ENCODE data around the gene EPS15. TPM values are rescaled to one million over a fixed set of nuclear protein-coding genes. Genes with fewer than 3 reads are reported as not detected.

EPS15 gene
- total and polyA plus RNA-seq, 2 of the 13 experiments (the other 11 are each of a cell fraction or from before 2014, with no cell fraction given): 14.3 to 19.3 TPM

GRCh38 chr1:51512120-51512519, 6.9 kb downstream of the EPS15 start:
- FAIRE-seq (no peak), DNase-seq (ENCODE audit: low spot score) (no peak), ATAC-seq (no peak)
- no peak overlapping the region for H3K27ac ChIP-seq (ENCODE audit: extremely low read length, insufficient read depth, low read length)
- no peak overlapping the region for H2AFZ ChIP-seq (ENCODE audit: low read length)
- H3K4me3 ChIP-seq (replicated peaks in 1 of 3; ENCODE audit: insufficient read depth in 1 of 3, low read depth in 2 of 3, low read length in 3 of 3): no peak overlapping the region
- peaks cover 8% of the 10 kb centered on the region for H4K20me1 ChIP-seq (ENCODE audit: insufficient read depth, low read length)
- no peak overlapping the region for H3K4me2 ChIP-seq (ENCODE audit: low read depth, low read length)
- no peaks in the 10 kb centered on the region for H3K27me3 ChIP-seq (ENCODE audit: control insufficient read depth in 1 of 2, insufficient read depth in 2 of 2, low read length in 2 of 2)
- TF ChIP-seq ZNF460 (CRISPR knock-in tag; IDR thresholded peaks at IDR 0.05; ENCODE audit: borderline replicate concordance): no peak
- H3K79me2 ChIP-seq (ENCODE audit: insufficient read depth, low read length): peaks cover 94% of the 10 kb centered on the region
- ChIA-PET POLR2A (no interaction called here), CTCF (ENCODE audit: low intra/inter-chr PET ratio, low total read pairs) (no interaction called here)
- BruUV-seq (replicated peaks): no TSS peak
- in situ Hi-C loops (cut with HindIII; ENCODE audit: extremely low pct_ligation_motif_present, low pct_unique_long_range_greater_than_20kb) (no loop called here), intact Hi-C loops (cut with micrococcal nuclease; ENCODE audit: unreplicated experiment) (no loop called here)
- H3K9ac ChIP-seq (ENCODE audit: insufficient read depth, low read depth, low read length): no peak overlapping the region
- no peaks in the 10 kb centered on the region for H3K9me3 ChIP-seq (ENCODE audit: low read length)
- peaks cover 51% of the 10 kb centered on the region for H3K4me1 ChIP-seq (ENCODE audit: insufficient read depth, low read length)
- no peaks in the 10 kb centered on the region for H3K36me3 ChIP-seq (replicated peaks in 1 of 2; ENCODE audit: control insufficient read depth in 1 of 2, insufficient read depth in 2 of 2, low read length in 2 of 2)

DNA sequence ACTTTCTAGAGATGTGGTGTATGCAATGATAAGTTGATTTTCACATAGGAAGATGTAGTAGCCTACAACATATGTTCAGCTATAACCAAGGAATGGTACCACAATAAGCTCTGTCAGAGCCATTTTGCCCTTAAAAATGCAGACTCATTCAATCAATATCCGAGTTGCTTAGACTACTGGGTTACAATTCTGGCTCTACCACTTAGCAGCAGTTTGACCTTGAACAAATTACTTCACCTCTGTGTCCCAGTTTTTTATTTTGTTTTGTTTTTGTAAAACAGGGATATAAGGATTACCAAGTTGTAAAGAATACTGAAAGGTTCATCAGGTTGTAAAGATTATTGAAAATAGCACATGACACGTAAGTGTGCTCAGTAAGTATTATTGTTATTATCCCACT, 9.3 kb downstream of the EPS15 start:
- no peaks in the 10 kb centered on the region for H3K36me3 ChIP-seq (replicated peaks in 1 of 2; ENCODE audit: control insufficient read depth in 1 of 2, insufficient read depth in 2 of 2, low read length in 2 of 2)
- no peak overlapping the region for H2AFZ ChIP-seq (ENCODE audit: low read length)
- H3K4me1 ChIP-seq (ENCODE audit: insufficient read depth, low read length): peaks cover 34% of the 10 kb centered on the region
- ChIA-PET CTCF (ENCODE audit: low intra/inter-chr PET ratio, low total read pairs) (no interaction called here), POLR2A (interaction anchor here (0.7 to 0.9 kb wide), 2 partner anchors 8 to 9 kb away, joined by 3 to 5 read pairs; partner anchors contain the start of gene EPS15)
- H3K27me3 ChIP-seq (ENCODE audit: control insufficient read depth in 1 of 2, insufficient read depth in 2 of 2, low read length in 2 of 2): no peaks in the 10 kb centered on the region
- in situ Hi-C loops (cut with HindIII; ENCODE audit: extremely low pct_ligation_motif_present, low pct_unique_long_range_greater_than_20kb) (no loop called here), intact Hi-C loops (cut with micrococcal nuclease; ENCODE audit: unreplicated experiment) (no loop called here)
- peaks cover 86% of the 10 kb centered on the region for H3K79me2 ChIP-seq (ENCODE audit: insufficient read depth, low read length)
- H3K9ac ChIP-seq (ENCODE audit: insufficient read depth, low read depth, low read length): no peak overlapping the region
- FAIRE-seq: peak; percentile 18
- WGBS (ENCODE audit: low lambda C conversion rate): 66% methylated on average over 2 of the region's 2 CpGs
- peak overlapping the region; percentile 28 for H3K27ac ChIP-seq (ENCODE audit: extremely low read length, insufficient read depth, low read length)
- peaks cover 7% of the 10 kb centered on the region for H4K20me1 ChIP-seq (ENCODE audit: insufficient read depth, low read length)
- H3K4me2 ChIP-seq (ENCODE audit: low read depth, low read length): no peak overlapping the region
- ATAC-seq: peak; percentile 46
- H3K9me3 ChIP-seq (ENCODE audit: low read length): no peaks in the 10 kb centered on the region
- no TSS peak for BruUV-seq (replicated peaks)
- DNase-seq (ENCODE audit: low spot score): peak; percentile 21
- no peak overlapping the region for H3K4me3 ChIP-seq (replicated peaks in 1 of 3; ENCODE audit: insufficient read depth in 1 of 3, low read depth in 2 of 3, low read length in 3 of 3)
- TF ChIP-seq, protein P1, sequence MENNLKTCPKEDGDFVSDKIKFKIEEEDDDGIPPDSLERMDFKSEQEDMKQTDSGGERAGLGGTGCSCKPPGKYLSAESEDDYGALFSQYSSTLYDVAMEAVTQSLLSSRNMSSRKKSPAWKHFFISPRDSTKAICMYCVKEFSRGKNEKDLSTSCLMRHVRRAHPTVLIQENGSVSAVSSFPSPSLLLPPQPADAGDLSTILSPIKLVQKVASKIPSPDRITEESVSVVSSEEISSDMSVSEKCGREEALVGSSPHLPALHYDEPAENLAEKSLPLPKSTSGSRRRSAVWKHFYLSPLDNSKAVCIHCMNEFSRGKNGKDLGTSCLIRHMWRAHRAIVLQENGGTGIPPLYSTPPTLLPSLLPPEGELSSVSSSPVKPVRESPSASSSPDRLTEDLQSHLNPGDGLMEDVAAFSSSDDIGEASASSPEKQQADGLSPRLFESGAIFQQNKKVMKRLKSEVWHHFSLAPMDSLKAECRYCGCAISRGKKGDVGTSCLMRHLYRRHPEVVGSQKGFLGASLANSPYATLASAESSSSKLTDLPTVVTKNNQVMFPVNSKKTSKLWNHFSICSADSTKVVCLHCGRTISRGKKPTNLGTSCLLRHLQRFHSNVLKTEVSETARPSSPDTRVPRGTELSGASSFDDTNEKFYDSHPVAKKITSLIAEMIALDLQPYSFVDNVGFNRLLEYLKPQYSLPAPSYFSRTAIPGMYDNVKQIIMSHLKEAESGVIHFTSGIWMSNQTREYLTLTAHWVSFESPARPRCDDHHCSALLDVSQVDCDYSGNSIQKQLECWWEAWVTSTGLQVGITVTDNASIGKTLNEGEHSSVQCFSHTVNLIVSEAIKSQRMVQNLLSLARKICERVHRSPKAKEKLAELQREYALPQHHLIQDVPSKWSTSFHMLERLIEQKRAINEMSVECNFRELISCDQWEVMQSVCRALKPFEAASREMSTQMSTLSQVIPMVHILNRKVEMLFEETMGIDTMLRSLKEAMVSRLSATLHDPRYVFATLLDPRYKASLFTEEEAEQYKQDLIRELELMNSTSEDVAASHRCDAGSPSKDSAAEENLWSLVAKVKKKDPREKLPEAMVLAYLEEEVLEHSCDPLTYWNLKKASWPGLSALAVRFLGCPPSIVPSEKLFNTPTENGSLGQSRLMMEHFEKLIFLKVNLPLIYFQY (CRISPR knock-in tag; IDR thresholded peaks at IDR 0.05; ENCODE audit: borderline replicate concordance): no peak
- TF ChIP-seq KLF15 (CRISPR knock-in tag; IDR thresholded peaks at IDR 0.05; ENCODE audit: borderline replicate concordance) (no peak), EP300 (IDR thresholded peaks at IDR 0.05; ENCODE audit: low read depth in 2 of 2, low read length in 2 of 2) (no peak), EP300 (CRISPR knock-in tag; IDR thresholded peaks at IDR 0.05; ENCODE audit: borderline replicate concordance) (no peak), MAFK (conservative IDR thresholded peaks at IDR 0.05 in 1 of 2, IDR thresholded peaks at IDR 0.05 in 1 of 2; ENCODE audit: low read length in 2 of 2) (peak in 1 of 2 experiments; percentile 33; a peak in 1 of 4 replicates), GATAD2A (CRISPR knock-in tag; IDR thresholded peaks at IDR 0.05) (0 out of 2 replicates have a peak, but pooled peaks have one; percentile 41), ZNF788 (CRISPR knock-in tag; IDR thresholded peaks at IDR 0.05; ENCODE audit: borderline replicate concordance) (no peak)
- TF ChIP-seq, protein P2, sequence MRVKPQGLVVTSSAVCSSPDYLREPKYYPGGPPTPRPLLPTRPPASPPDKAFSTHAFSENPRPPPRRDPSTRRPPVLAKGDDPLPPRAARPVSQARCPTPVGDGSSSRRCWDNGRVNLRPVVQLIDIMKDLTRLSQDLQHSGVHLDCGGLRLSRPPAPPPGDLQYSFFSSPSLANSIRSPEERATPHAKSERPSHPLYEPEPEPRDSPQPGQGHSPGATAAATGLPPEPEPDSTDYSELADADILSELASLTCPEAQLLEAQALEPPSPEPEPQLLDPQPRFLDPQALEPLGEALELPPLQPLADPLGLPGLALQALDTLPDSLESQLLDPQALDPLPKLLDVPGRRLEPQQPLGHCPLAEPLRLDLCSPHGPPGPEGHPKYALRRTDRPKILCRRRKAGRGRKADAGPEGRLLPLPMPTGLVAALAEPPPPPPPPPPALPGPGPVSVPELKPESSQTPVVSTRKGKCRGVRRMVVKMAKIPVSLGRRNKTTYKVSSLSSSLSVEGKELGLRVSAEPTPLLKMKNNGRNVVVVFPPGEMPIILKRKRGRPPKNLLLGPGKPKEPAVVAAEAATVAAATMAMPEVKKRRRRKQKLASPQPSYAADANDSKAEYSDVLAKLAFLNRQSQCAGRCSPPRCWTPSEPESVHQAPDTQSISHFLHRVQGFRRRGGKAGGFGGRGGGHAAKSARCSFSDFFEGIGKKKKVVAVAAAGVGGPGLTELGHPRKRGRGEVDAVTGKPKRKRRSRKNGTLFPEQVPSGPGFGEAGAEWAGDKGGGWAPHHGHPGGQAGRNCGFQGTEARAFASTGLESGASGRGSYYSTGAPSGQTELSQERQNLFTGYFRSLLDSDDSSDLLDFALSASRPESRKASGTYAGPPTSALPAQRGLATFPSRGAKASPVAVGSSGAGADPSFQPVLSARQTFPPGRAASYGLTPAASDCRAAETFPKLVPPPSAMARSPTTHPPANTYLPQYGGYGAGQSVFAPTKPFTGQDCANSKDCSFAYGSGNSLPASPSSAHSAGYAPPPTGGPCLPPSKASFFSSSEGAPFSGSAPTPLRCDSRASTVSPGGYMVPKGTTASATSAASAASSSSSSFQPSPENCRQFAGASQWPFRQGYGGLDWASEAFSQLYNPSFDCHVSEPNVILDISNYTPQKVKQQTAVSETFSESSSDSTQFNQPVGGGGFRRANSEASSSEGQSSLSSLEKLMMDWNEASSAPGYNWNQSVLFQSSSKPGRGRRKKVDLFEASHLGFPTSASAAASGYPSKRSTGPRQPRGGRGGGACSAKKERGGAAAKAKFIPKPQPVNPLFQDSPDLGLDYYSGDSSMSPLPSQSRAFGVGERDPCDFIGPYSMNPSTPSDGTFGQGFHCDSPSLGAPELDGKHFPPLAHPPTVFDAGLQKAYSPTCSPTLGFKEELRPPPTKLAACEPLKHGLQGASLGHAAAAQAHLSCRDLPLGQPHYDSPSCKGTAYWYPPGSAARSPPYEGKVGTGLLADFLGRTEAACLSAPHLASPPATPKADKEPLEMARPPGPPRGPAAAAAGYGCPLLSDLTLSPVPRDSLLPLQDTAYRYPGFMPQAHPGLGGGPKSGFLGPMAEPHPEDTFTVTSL (CRISPR knock-in tag; IDR thresholded peaks at IDR 0.05; ENCODE audit: borderline replicate concordance): no peak
